ENCODE data around the gene CAPN7.

Gene CAPN7

GRCh38 chr3:15255215-15255614, 49.2 kb downstream of the CAPN7 start:
- FAIRE-seq, result no peak

DNA sequence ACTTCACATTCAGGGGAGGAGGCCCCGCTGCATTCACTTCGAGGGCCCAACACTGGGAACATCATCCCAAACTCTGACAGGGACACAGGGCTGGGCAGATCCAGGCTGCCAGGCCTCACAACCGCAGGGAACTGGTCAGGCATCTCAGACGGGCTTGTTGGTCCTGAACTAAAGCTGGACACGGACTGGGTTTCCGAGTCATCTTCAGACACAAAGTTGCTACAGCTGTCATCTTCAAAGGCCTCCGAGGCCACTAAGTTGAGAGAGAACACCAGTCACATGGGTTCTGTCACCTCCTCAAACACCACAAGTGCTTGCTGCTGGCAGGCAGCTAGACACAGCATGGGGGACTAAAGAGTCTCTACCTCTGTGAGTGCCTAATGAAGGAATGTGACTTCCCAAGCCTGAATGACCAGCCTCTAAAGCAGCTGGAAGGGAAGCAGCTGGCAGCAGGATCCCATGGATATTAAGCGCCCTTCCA, 50.9 kb downstream of the CAPN7 start:
- FAIRE-seq, result no peak

DNA sequence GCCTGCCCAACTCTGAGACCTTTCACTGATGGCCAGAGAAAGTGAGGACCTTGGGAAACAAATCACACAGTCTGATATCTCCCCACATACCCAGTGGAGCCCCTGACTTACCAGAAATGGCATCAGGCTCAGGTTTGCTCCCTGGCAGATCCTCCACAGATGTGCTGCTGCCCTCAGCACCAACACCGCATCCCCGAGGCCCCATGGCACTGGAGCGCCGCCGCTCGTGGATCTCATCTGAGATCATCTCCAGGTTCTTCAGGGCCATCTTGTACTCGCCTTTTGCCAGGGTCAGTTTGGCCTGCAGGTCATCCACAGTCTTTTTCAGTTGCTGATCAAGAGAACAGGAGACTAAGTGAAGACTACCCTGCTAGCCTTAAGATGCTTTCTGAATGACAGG, 52.7 kb downstream of the CAPN7 start:
- FAIRE-seq, result no peak

- FAIRE-seq, result no peak
Measured at GRCh38 chr3:15260531-15260930, 54.5 kb downstream of the CAPN7 start.

- FAIRE-seq, result no peak
Measured at GRCh38 chr3:15261274-15261673, 55.2 kb downstream of the CAPN7 start.

DNA sequence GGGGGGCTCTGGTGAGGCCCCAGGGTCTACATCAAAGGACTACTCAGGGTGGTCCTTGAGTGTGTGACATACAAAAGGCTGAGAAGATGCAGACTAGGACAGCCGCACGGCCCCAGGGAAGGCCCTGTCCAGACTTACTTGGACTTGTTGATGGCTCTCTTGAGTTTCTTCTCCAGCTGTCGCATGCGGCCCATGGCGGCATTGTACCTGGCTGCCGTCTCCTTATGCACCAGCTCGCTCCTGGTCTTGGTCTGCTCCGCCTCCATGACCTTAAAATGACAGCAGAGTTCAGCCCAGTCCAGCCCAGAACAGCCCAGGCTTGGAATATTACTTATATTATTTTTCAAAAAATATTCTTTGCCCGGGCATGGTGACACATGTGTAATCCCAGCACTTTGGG, 56.0 kb downstream of the CAPN7 start:
- no peak for FAIRE-seq

- FAIRE-seq, result no peak
Measured at GRCh38 chr3:15263120-15263519, 57.1 kb downstream of the CAPN7 start.

DNA sequence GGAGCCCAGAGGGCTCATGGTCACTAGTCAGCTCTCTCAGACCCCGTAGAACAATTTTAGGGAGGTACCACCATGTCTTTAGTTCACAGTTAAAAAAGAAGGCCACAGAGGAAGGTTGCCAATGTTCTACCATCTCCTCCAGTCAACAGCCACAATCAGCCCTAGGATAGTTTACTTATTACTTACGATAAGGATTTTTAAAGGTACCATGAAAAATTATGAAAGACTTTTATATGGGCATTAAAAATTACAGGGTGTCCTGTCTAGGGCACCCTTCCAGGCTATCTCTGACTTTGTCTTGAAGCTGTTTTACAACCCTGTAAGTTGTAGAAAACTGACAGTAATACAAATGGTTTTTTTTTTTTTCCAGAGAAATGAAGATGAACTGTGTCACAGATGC, 57.9 kb downstream of the CAPN7 start:
- FAIRE-seq, result no peak

- FAIRE-seq, result no peak
Measured at GRCh38 chr3:15264486-15264885, 58.4 kb downstream of the CAPN7 start.

DNA sequence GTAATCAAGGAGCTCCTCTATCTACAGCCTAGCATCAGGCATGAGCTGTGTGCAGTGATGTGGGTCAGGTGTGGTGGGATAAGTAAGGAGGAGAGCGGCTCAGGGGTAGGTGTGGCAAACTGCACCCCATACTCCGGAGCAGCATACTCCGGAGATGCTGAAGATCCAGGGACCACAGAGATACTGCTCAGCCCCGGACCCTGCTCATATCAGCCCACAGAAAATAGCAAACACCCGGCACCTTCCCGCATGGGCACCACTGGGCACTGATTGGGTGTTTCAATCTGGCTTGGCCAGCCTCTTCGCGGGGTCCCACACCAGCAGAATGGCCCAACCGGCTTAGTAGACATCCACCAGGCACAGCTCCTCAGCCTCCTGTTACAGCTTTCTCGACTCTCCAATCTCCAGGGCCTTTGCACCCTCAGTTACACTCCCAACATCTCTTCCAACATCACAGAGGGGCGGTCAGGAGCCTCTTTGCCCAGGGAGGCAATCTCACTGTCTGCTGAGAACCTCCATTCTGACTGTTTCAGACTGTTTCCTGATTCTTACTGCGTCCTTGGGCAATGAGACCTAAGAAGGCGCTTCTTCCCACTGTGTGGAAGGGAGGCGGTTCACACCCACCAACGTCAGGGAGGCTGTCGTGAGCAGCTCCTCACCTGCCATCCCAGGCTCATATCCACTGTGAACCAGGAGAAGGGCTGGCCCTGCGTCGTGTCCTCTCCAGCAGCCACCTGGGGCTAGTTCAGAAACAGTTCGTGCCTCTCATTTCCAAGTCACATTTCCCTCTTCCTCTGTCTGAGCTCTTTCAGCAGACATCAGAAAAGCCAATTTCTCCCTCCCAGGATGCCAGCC, 59.8 kb downstream of the CAPN7 start:
- FAIRE-seq, result no peak

- FAIRE-seq, result no peak
Measured at GRCh38 chr3:15266510-15267376, 60.7 kb downstream of the CAPN7 start.

DNA sequence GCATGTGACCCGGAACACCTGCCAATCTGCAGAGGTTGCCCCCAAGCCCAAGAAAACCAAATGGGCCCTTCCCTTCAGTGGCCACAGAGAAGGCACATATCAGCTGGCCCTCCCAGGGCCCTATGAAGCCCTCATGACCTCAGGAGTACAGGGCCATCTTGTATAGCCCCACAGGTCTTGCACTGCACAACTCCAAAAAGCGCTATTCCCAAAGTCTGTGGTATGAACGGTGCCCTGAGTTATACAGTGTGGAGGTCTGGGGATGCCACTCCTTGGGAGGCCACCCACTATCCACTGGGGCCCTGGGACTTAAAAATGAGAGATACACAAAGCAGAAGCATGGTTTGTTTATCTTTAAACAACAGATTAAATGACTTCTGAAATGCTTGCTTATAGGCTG, 61.5 kb downstream of the CAPN7 start:
- no peak for FAIRE-seq

GRCh38 chr3:15268033-15268631, 62.1 kb downstream of the CAPN7 start:
- no peak for FAIRE-seq

DNA sequence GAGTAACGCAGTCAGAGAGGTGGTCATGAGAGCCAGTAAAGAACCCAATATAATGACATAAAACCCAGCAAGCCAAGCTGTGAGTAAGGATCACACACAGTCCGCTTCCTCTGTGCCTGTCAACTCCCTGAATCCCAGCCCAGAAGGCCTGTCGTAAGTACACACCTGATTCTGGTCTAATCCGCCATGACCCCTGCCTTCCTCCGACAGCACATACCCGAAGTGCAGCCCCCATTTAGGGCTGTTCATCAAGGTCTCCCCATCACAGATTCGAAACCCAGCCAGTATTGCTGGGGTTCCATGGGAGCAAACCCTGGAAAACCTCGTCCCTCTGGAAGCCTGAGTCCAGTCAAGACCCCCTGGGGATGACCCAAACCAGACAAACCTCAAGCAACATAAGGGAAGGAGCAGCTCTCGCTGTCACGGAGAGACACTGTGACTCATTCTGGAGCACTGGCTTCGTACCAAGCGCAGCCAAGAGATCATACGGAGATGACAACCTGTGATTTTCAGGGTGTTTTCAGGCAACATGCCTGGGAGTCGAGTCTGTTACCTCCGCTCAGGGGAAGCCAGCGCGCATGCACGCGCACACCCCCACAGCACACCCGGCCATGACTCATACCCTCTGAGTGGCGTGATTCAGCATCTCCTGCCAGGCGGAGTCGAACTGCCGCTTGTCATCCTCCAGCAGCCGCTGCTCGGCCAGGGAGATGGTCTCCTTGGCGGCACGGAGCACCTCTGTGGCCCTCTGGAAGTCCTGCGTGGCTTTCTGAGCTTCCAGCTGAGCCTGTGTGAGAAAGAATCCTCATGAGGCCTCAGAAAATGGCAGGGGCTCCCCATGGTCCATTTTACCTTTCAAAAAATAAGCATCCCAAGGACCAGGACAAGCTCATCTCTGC, 63.3 kb downstream of the CAPN7 start:
- no peak for FAIRE-seq

DNA sequence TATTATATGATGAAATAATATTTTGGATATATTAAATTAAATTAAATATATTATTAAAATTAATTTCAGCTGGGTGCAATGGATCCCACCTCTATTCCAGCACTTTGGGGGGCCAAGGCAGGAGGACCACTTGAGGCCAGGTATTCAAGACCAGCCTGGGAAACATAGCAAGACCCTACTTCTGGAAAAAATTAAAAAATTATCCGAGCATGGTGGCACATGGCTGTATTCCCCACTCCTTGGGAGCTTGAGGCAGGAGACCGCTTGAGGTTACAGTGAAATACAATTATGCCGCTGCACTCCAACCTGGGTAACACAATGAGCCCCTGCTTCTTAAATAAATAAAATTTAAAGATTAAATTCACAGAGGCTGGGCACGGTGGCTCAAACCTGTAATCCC, 65.0 kb downstream of the CAPN7 start:
- FAIRE-seq, result no peak

DNA sequence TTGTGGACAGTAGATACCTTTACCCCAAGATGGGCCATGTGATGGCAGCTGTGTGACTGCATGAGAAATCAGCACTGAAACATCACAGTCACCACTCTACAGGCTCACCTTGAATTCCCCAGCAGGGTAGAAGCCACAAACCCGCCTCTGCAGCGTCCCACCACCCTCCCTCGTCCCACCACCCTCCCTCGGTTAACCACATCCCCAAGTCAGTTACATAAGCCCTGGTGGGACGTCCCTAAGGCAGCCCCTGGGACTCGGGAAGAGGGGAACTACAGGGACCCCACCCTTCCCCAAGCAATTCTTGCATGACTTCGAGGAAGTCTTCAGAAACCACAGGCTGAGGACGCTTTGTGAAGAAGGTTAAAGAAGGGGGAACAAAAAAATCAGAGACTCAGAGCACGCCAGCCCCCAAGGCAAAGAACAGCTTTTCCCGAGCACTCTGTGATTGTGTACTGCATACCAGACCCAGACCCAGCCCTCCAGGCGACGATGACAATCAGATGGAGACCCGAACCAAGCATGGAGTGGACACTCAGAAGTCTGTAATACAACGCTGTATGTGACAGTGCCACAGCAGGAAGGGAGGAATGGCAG, 65.8 kb downstream of the CAPN7 start:
- FAIRE-seq, result no peak

GRCh38 chr3:15272426-15273196, 66.6 kb downstream of the CAPN7 start:
- FAIRE-seq, result no peak

- no peak for FAIRE-seq
Measured at GRCh38 chr3:15273227-15273626, 67.2 kb downstream of the CAPN7 start.

- no peak for FAIRE-seq
Measured at GRCh38 chr3:15276028-15276724, 70.1 kb downstream of the CAPN7 start.

DNA sequence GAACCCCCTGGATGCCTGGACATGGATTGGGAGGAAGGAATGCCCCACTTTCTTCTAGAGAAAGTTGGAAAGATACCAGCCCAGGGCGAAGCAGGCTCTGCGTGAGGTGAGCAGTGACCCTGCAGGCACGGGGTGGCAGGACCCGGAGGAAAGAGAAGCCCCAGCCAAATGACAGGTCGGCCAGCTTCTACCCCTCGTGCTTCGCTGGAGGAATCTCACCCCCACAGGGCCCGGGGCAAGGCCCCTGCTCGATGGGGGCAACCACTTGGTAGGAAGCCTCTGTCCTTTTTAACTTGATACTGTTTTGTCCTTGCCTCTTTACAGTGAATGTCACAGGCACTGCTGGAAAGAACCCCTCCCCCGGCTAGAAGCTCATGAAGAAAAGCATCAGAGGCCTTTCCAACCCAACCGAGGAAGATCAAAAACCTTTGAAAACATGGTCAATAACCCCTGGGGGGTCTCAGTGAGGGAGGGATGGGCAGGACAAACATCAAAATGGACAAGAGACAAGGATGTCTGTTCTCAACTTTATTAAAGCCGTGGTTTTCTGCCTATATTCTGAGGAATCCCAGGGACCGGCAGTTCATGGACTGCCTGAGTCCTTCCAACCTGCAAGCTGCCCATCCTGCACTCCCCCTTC, 71.9 kb downstream of the CAPN7 start:
- no peak for FAIRE-seq

All from endometrium (tissue), 2 donors.